ENCODE results near the gene WLS. TPM values are rescaled to one million over a fixed set of nuclear protein-coding genes. Genes with fewer than 3 reads are reported as not detected.

WLS gene
- total RNA-seq, 1 donor from 2014 or later, result 123 TPM

DNA sequence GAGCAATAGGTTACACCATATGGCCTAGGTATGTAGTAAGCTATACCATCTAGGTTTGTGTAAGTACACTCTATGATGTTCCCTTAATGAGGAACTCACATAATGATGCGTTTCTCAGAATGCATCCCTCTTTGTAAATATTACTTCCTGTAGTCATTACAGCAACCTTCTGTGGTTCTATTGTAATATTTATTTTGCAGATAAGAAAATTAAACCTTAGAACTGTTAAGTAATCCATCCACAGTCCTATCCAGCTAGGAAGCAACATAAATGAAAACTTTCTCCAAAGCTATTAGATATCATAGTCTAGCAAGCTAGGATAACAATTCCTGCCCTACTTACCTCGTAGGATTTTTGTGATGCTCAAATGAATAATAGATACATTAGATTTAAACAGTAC, 88.7 kb downstream of the WLS start:
- Mint-ChIP-seq H3K4me1 (ENCODE audit: low read depth) (peaks cover 10% of the 10 kb centered on the region), H3K9me3 (ENCODE audit: low read depth) (no peaks in the 10 kb centered on the region), H3K36me3 (ENCODE audit: insufficient read depth) (peaks cover 17% of the 10 kb centered on the region), H3K27me3 (no peaks in the 10 kb centered on the region), H3K27ac (no peak overlapping the region), H3K4me3 (ENCODE audit: low read depth) (no peak overlapping the region)
- TF ChIP-seq, protein P1, sequence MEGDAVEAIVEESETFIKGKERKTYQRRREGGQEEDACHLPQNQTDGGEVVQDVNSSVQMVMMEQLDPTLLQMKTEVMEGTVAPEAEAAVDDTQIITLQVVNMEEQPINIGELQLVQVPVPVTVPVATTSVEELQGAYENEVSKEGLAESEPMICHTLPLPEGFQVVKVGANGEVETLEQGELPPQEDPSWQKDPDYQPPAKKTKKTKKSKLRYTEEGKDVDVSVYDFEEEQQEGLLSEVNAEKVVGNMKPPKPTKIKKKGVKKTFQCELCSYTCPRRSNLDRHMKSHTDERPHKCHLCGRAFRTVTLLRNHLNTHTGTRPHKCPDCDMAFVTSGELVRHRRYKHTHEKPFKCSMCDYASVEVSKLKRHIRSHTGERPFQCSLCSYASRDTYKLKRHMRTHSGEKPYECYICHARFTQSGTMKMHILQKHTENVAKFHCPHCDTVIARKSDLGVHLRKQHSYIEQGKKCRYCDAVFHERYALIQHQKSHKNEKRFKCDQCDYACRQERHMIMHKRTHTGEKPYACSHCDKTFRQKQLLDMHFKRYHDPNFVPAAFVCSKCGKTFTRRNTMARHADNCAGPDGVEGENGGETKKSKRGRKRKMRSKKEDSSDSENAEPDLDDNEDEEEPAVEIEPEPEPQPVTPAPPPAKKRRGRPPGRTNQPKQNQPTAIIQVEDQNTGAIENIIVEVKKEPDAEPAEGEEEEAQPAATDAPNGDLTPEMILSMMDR (IDR thresholded peaks at IDR 0.05; ENCODE audit: unreplicated experiment), result no peak
- DNase-seq (ENCODE audit: low spot score, unreplicated experiment), result no peak

DNA sequence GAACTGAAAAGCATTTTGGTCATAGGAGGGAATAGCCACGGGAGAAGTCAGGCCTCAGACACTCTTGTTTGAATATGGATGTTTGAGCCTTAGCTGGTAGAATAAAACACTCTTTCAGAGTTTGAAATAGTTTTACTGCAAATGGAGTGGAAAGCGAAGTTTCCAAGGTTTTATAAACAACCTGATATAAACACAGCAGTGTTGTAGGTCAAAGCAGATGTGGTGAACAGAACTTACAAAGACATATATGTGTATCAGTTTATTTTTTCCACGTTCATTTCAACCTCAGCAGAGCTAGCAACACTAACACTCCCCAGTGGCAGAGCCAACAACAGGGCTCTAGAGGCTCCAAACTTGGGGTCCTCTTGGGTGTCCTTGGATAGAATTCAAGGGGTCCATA, 89.9 kb downstream of the WLS start:
- Mint-ChIP-seq H3K27ac (peak overlapping the region; percentile 31), H3K4me1 (ENCODE audit: low read depth) (peaks cover 10% of the 10 kb centered on the region), H3K9me3 (ENCODE audit: low read depth) (no peaks in the 10 kb centered on the region), H3K27me3 (no peaks in the 10 kb centered on the region), H3K4me3 (ENCODE audit: low read depth) (no peak overlapping the region), H3K36me3 (ENCODE audit: insufficient read depth) (peaks cover 16% of the 10 kb centered on the region)
- DNase-seq (ENCODE audit: low spot score, unreplicated experiment), result no peak
- TF ChIP-seq, protein P1 (IDR thresholded peaks at IDR 0.05; ENCODE audit: unreplicated experiment), result no peak

- DNase-seq (ENCODE audit: low spot score, unreplicated experiment), result no peak
- Mint-ChIP-seq H3K4me3 (ENCODE audit: low read depth) (no peak overlapping the region), H3K36me3 (ENCODE audit: insufficient read depth) (peaks cover 13% of the 10 kb centered on the region), H3K27ac (peak overlapping the region; percentile 31), H3K27me3 (no peaks in the 10 kb centered on the region), H3K4me1 (ENCODE audit: low read depth) (peaks cover 10% of the 10 kb centered on the region), H3K9me3 (ENCODE audit: low read depth) (no peaks in the 10 kb centered on the region)
- TF ChIP-seq, protein P1 (IDR thresholded peaks at IDR 0.05; ENCODE audit: unreplicated experiment), result no peak
Measured at GRCh38 chr1:68142036-68142435, 90.3 kb downstream of the WLS start.

DNA sequence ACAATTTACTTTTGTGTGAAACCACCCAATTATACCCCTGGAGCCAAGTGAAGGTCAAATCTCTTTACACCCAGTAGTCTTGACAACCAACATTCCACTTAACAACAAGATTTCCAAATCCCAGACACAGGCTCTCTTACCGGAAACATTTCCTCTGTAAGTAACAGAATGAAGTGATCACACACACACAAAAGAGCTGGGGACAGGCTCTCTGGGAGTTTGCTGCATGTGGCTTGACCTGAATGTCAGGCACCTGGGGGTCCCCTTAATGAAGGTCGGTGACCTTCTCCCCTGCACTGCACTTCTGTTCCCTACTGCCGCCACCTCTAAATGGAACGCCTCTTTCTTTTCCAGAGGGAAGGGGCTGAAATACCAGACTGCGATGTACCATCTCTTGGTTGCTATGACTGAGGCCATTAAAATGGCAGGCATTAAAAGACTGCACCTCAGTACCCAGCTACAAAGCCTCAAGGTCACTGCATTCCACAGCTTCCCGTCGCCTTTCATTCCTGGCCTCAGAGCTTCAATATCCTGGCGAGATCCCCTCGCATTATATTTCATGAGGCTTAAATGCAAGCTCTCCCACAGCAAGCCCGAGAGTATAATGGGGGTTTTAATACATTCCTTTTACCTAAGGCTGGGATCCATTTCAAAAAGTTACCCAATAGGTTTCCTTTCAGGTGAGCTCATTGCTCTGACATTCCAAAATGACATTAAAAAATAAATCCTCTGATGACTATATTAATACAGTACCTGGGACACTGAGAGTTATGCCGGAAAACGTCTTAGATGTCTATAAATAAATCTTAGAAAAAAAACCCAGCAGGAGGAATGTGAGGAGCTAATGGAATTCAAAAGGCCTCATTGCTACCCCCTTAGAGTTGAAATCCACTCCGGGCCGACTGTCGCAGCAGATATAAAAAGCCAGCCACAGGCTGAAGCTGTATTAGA, 91.0 kb downstream of the WLS start:
- no peak overlapping the region for H3K4me3 Mint-ChIP-seq (ENCODE audit: low read depth)
- H3K27me3 Mint-ChIP-seq, result no peaks in the 10 kb centered on the region
- no peaks in the 10 kb centered on the region for H3K9me3 Mint-ChIP-seq (ENCODE audit: low read depth)
- H3K27ac Mint-ChIP-seq, result peak overlapping the region; percentile 54
- TF ChIP-seq, protein P1 (IDR thresholded peaks at IDR 0.05; ENCODE audit: unreplicated experiment), result no peak
- DNase-seq (ENCODE audit: low spot score, unreplicated experiment), result no peak
- peaks cover 17% of the 10 kb centered on the region for H3K36me3 Mint-ChIP-seq (ENCODE audit: insufficient read depth)
- peaks cover 10% of the 10 kb centered on the region for H3K4me1 Mint-ChIP-seq (ENCODE audit: low read depth)

DNA sequence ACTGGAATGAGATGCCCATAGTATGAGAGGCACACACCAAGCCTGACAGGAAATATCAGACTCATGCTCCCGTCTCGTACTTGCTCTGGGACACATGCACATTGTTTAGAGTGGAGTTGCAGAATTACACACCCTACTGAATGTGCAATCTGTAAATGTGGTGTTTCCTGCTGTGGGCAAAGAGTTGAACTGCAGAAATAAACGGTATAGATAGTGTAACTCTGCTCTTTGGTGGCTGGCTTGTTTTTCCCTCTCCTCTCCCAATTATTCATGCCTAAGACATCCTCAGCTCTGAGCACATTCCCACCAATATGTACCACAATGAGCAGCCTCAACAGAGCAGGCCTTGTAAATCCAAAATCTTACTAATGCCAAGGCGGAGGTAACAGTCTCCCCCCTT, 91.8 kb downstream of the WLS start:
- Mint-ChIP-seq H3K4me1 (ENCODE audit: low read depth) (peaks cover 7% of the 10 kb centered on the region), H3K9me3 (ENCODE audit: low read depth) (no peaks in the 10 kb centered on the region), H3K27ac (no peak overlapping the region), H3K4me3 (ENCODE audit: low read depth) (no peak overlapping the region), H3K36me3 (ENCODE audit: insufficient read depth) (peaks cover 20% of the 10 kb centered on the region), H3K27me3 (no peaks in the 10 kb centered on the region)
- DNase-seq (ENCODE audit: low spot score, unreplicated experiment), result no peak
- TF ChIP-seq, protein P1 (IDR thresholded peaks at IDR 0.05; ENCODE audit: unreplicated experiment), result no peak

All from progenitor cell of endocrine pancreas (in vitro differentiated cells).